GM12875 (cell line): ENCODE measurements around the gene ADCY9.

Source experiments
- H3K4me3 ChIP-seq: one replicate; pipeline ENCODE4 v1.5.1; 2011; ENCODE audit warnings: low read depth, low read length, control low read depth
- TF ChIP-seq, protein P1 (sequence below): IDR thresholded peaks from 2 replicates; pipeline ENCODE4 v1.5.1; 2011; ENCODE audit warnings: low read depth, mild to moderate bottlenecking, control low read depth, inconsistent platforms, low read length, moderate library complexity, borderline replicate concordance; ENCODE audit not compliant: insufficient read depth

The ADCY9 gene

GRCh38 chr16:4067262-4068001 lies 48.8 kb downstream of the ADCY9 start:
- TF ChIP-seq, protein P1, sequence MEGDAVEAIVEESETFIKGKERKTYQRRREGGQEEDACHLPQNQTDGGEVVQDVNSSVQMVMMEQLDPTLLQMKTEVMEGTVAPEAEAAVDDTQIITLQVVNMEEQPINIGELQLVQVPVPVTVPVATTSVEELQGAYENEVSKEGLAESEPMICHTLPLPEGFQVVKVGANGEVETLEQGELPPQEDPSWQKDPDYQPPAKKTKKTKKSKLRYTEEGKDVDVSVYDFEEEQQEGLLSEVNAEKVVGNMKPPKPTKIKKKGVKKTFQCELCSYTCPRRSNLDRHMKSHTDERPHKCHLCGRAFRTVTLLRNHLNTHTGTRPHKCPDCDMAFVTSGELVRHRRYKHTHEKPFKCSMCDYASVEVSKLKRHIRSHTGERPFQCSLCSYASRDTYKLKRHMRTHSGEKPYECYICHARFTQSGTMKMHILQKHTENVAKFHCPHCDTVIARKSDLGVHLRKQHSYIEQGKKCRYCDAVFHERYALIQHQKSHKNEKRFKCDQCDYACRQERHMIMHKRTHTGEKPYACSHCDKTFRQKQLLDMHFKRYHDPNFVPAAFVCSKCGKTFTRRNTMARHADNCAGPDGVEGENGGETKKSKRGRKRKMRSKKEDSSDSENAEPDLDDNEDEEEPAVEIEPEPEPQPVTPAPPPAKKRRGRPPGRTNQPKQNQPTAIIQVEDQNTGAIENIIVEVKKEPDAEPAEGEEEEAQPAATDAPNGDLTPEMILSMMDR = no peak
- no peak overlapping the region for H3K4me3 ChIP-seq

DNA sequence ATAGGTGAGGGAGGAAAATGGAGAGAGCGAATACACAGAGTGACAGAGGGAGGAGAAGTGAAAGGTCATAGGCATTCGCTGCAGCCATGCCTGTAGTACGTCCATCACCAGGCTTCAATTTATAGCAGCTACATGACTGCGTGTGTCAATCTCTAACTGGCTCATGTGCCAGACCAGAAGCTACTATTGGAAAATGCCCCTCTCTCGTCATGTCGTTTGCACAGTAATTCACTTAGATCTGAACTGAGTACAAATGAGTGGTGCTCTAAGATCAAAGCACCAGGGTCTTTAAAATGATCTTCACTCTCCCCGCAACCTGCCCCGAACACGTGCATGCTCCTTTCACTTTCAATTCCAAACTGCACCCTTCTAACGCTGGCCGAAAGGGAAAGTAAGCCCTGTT lies 51.3 kb downstream of the ADCY9 start:
- H3K4me3 ChIP-seq = no peak overlapping the region
- TF ChIP-seq, protein P1 = no peak

DNA sequence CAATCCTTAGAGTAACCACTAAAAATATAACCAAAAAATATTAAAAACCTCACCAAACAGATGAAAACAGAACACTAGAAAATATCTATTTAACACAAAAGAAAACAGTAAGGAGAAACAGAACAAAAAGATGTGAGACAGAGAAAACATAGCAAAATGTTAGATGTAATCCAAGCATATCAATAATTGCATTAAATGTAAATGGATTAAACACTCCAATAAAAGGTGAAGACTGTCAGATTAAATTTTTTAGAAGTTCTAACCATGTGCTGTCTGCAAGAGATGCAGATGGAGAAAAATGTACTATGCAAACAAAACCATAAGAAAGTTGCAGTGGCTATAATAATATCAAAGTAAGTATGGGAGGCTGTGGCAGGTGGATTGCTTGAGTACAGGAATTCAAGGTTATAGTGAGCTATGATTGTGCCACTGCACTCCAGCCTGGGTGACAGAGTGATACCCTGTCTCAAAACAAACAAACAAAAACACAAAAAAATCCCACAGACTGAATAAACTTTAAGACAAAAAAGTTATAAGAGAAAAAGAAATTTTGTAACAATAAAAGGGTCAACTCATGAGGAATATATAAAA lies 53.9 kb downstream of the ADCY9 start:
- TF ChIP-seq, protein P1 = no peak
- no peak overlapping the region for H3K4me3 ChIP-seq

- TF ChIP-seq, protein P1 = no peak
- no peak overlapping the region for H3K4me3 ChIP-seq
These were observed 55.4 kb downstream of the ADCY9 start for GRCh38 chr16:4060823-4061222.

GRCh38 chr16:4060009-4060408 lies 56.2 kb downstream of the ADCY9 start:
- no peak overlapping the region for H3K4me3 ChIP-seq
- TF ChIP-seq, protein P1 = no peak

- TF ChIP-seq, protein P1 = no peak
- H3K4me3 ChIP-seq = no peak overlapping the region
These were observed 57.9 kb downstream of the ADCY9 start for GRCh38 chr16:4058386-4058785.

GRCh38 chr16:4057439-4057877 lies 58.8 kb downstream of the ADCY9 start:
- TF ChIP-seq, protein P1 = no peak
- no peak overlapping the region for H3K4me3 ChIP-seq
